ENCODE results near the gene PKLR.
"Not testable (repeated sequence)": the region's sequence is repeated elsewhere in the genome, so short reads cannot be mapped to it uniquely, and the experiment has no call there.

The PKLR gene

GRCh38 chr1:155301342-155301841, at the start of gene PKLR:
Gene PKLR (minus strand): TSS chr1:155301438. CDS start chr1:155301395, 43 bp downstream.
- in situ Hi-C loops (cut with HindIII; ENCODE audit: low sequenced_read_pairs) = no loop called here

- in situ Hi-C loops (cut with HindIII; ENCODE audit: low sequenced_read_pairs) = no loop called here
Observed at GRCh38 chr1:155342842-155343241, 41.6 kb upstream of the PKLR start.

GRCh38 chr1:155339515-155340097, 38.4 kb upstream of the PKLR start:
- in situ Hi-C loops (cut with HindIII; ENCODE audit: low sequenced_read_pairs) = no loop called here

- in situ Hi-C loops (cut with HindIII; ENCODE audit: low sequenced_read_pairs) = no loop called here
Observed at GRCh38 chr1:155334962-155335361, 33.7 kb upstream of the PKLR start.

- in situ Hi-C loops (cut with HindIII; ENCODE audit: low sequenced_read_pairs) = no loop called here
Observed at GRCh38 chr1:155329980-155330598, 28.9 kb upstream of the PKLR start.

- in situ Hi-C loops (cut with HindIII; ENCODE audit: low sequenced_read_pairs) = not testable (repeated sequence)
Observed at GRCh38 chr1:155328856-155329255, 27.6 kb upstream of the PKLR start.

GRCh38 chr1:155327981-155328380, 26.7 kb upstream of the PKLR start:
- in situ Hi-C loops (cut with HindIII; ENCODE audit: low sequenced_read_pairs) = no loop called here

GRCh38 chr1:155326631-155327037, 25.4 kb upstream of the PKLR start:
- in situ Hi-C loops (cut with HindIII; ENCODE audit: low sequenced_read_pairs) = no loop called here

- in situ Hi-C loops (cut with HindIII; ENCODE audit: low sequenced_read_pairs) = no loop called here
Observed at GRCh38 chr1:155326020-155326526, 24.8 kb upstream of the PKLR start.

- in situ Hi-C loops (cut with HindIII; ENCODE audit: low sequenced_read_pairs) = no loop called here
Observed at GRCh38 chr1:155325603-155325893, 24.3 kb upstream of the PKLR start.

GRCh38 chr1:155324717-155325602, 23.7 kb upstream of the PKLR start:
- in situ Hi-C loops (cut with HindIII; ENCODE audit: low sequenced_read_pairs) = no loop called here

- in situ Hi-C loops (cut with HindIII; ENCODE audit: low sequenced_read_pairs) = no loop called here
Observed at GRCh38 chr1:155324037-155324716, 22.9 kb upstream of the PKLR start.

GRCh38 chr1:155323729-155324036, 22.4 kb upstream of the PKLR start:
- in situ Hi-C loops (cut with HindIII; ENCODE audit: low sequenced_read_pairs) = no loop called here

GRCh38 chr1:155322953-155323728, 21.9 kb upstream of the PKLR start:
- in situ Hi-C loops (cut with HindIII; ENCODE audit: low sequenced_read_pairs) = no loop called here

GRCh38 chr1:155322571-155322952, 21.3 kb upstream of the PKLR start:
- in situ Hi-C loops (cut with HindIII; ENCODE audit: low sequenced_read_pairs) = no loop called here

- in situ Hi-C loops (cut with HindIII; ENCODE audit: low sequenced_read_pairs) = no loop called here
Observed at GRCh38 chr1:155321639-155322503, 20.6 kb upstream of the PKLR start.

GRCh38 chr1:155320661-155321617, 19.7 kb upstream of the PKLR start, which contains the start of gene RUSC1:
Gene RUSC1 (plus strand): TSS chr1:155320894. CDS start chr1:155321774, 880 bp downstream.
- in situ Hi-C loops (cut with HindIII; ENCODE audit: low sequenced_read_pairs) = no loop called here

- in situ Hi-C loops (cut with HindIII; ENCODE audit: low sequenced_read_pairs) = no loop called here
Observed at GRCh38 chr1:155320252-155320651, 19.0 kb upstream of the PKLR start.

All from DLD1 (cell line).